Fibroblast of skin of left biceps (primary cell): ENCODE data around the gene NUDT17.

Experiments
- DNase-seq, 2 experiments: peaks; one replicate each; pipeline ENCODE4 v3.0.0-alpha.2; 2013; ENCODE audit warnings: low read depth in 2 of 2

NUDT17 gene

DNA sequence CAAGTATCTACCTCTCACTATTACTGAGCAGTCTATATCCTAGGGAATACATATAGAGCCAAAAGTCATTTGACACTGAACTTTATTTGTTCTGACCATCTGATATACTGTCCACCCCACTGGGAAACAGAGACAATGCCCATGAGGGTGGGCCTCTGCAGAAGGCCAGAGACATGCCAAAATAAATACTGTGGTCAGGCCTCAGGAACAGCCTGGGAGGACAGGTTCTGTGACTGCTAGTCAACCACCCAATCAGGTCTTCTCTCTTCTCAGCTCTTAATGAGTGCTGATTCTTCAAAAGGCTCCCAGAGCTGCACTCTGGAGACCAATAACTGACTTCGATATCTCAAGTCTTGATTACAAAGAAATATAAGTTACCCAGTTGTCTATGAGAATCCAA is 45.7 kb downstream of the NUDT17 start:
- DNase-seq: no peak

DNA sequence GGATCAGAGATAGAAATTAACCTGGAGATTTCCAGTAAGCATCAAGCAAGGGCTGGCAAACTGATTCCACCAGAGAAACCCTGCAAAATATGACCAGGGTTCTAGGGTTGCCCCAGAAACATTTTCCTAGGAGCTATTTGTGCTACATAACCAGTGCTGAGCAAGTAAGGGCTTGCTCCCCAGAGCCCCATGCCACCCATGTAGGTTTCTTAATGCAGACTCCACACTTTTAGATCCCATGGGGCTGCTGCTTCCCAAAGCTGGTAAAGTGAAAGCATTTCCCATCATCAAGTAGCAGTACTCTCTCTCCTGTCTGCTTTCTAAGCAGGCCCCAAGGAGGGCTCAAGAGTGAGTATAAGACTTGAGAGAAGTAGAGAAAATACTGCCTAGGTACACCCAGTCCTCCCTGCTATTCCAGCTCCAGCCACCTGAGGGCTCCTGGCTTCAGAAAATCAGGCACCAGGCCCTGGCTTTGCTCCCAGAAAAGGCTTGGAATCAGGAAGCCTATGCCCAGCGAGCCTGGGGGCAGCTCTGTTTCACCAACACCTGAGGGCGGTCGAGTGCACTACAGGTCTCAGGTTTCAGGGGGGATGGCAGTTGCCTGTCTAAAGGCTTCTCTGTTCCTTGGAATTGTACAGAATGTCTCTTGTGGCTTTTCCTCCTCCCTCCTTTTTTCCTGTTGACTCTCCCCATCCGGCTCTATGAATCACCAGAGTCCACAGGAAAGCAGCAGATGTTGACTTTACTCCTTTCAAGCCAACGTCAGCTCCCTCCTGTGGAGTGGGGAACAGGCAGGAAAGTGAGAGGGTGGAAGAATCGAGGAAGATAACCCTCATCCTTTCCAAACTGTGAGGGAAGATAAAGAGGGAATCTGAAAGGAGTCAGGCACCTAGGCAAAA is 46.4 kb downstream of the NUDT17 start:
- DNase-seq: peak; percentile 98

- DNase-seq: no peak
Observed at GRCh38 chr1:145892486-145893087, 47.2 kb downstream of the NUDT17 start.

- no peak for DNase-seq
Observed at GRCh38 chr1:145893306-145894055, 48.1 kb downstream of the NUDT17 start.

- DNase-seq: no peak
Observed at GRCh38 chr1:145895471-145895870, 50.0 kb downstream of the NUDT17 start.

GRCh38 chr1:145897969-145898368 is 52.5 kb downstream of the NUDT17 start:
- no peak for DNase-seq
